Measurements from ENCODE around the gene NCAPD3. TPM values are rescaled to one million over a fixed set of nuclear protein-coding genes. Genes with fewer than 3 reads are reported as not detected.

The NCAPD3 gene
- total and polyA plus RNA-seq, 2 of the 13 experiments (the other 11 are each of a cell fraction or from before 2014, with no cell fraction given): 20.7 to 25.6 TPM

- intact Hi-C loops (cut with micrococcal nuclease; ENCODE audit: unreplicated experiment) (loop anchor here (1.0 kb wide), 2 partner anchors 89 to 212 kb away; no protein-coding TSS in a partner anchor), in situ Hi-C loops (cut with HindIII; ENCODE audit: extremely low pct_ligation_motif_present, low pct_unique_long_range_greater_than_20kb) (loop anchor here (5.0 kb wide), 1 partner anchor 212 kb away; no protein-coding TSS in a partner anchor)
- H3K9me3 ChIP-seq (ENCODE audit: low read length): no peaks in the 10 kb centered on the region
- H3K4me1 ChIP-seq (ENCODE audit: insufficient read depth, low read length): no peaks in the 10 kb centered on the region
- no peak overlapping the region; a peak in 1 of 6 replicates for H3K4me3 ChIP-seq (replicated peaks in 1 of 3; ENCODE audit: insufficient read depth in 1 of 3, low read depth in 2 of 3, low read length in 3 of 3)
- no peak overlapping the region for H3K27ac ChIP-seq (ENCODE audit: extremely low read length, insufficient read depth, low read length)
- no peaks in the 10 kb centered on the region for H3K27me3 ChIP-seq (ENCODE audit: control insufficient read depth in 1 of 2, insufficient read depth in 2 of 2, low read length in 2 of 2)
- no peak overlapping the region for H3K9ac ChIP-seq (ENCODE audit: insufficient read depth, low read depth, low read length)
- no peaks in the 10 kb centered on the region for H3K79me2 ChIP-seq (ENCODE audit: insufficient read depth, low read length)
- FAIRE-seq (no peak), ATAC-seq (no peak; the same call in 2 of the 3 replicates), DNase-seq (ENCODE audit: low spot score) (no peak)
- TF ChIP-seq WIZ (CRISPR knock-in tag; IDR thresholded peaks at IDR 0.05): no peak
- no peak for TF ChIP-seq RFX3 (CRISPR knock-in tag; IDR thresholded peaks at IDR 0.05)
- TF ChIP-seq PAX8 (CRISPR knock-in tag; IDR thresholded peaks at IDR 0.05; ENCODE audit: borderline replicate concordance): no peak
- TF ChIP-seq PRDM4 (CRISPR knock-in tag; IDR thresholded peaks at IDR 0.05; ENCODE audit: borderline replicate concordance): no peak
- ChIA-PET CTCF (ENCODE audit: low intra/inter-chr PET ratio, low total read pairs) (interaction anchor here (1.9 to 2.0 kb wide), 2 partner anchors 89 to 211 kb away, joined by 8 to 22 read pairs; no protein-coding TSS in a partner anchor), POLR2A (no interaction called here)
- H4K20me1 ChIP-seq (ENCODE audit: insufficient read depth, low read length): no peaks in the 10 kb centered on the region
- 46% methylated on average over 12 of the region's 12 CpGs for WGBS (ENCODE audit: low lambda C conversion rate)
- no peak overlapping the region for H2AFZ ChIP-seq (ENCODE audit: low read length)
- H3K4me2 ChIP-seq (ENCODE audit: low read depth, low read length): peak overlapping the region; percentile 41; the same call in 1 of the 2 replicates
- no peaks in the 10 kb centered on the region for H3K36me3 ChIP-seq (replicated peaks in 1 of 2; ENCODE audit: control insufficient read depth in 1 of 2, insufficient read depth in 2 of 2, low read length in 2 of 2)
- no TSS peak for BruUV-seq (replicated peaks)
Observed at GRCh38 chr11:134139303-134139872, 84.4 kb downstream of the NCAPD3 start.

- no peak for DNase-seq (ENCODE audit: low spot score)
- CTCF ChIA-PET (ENCODE audit: low intra/inter-chr PET ratio, low total read pairs): no interaction called here
- in situ Hi-C loops (cut with HindIII; ENCODE audit: extremely low pct_ligation_motif_present, low pct_unique_long_range_greater_than_20kb) (loop anchor here (5.0 kb wide), 1 partner anchor 211 kb away; no protein-coding TSS in a partner anchor), intact Hi-C loops (cut with micrococcal nuclease; ENCODE audit: unreplicated experiment) (no loop called here)
- Histone ChIP-seq H2AFZ (ENCODE audit: low read length) (no peak overlapping the region), H3K4me2 (ENCODE audit: low read depth, low read length) (no peak overlapping the region), H3K9me3 (ENCODE audit: low read length) (no peaks in the 10 kb centered on the region), H3K79me2 (ENCODE audit: insufficient read depth, low read length) (no peaks in the 10 kb centered on the region), H3K9ac (ENCODE audit: insufficient read depth, low read depth, low read length) (no peak overlapping the region), H3K4me1 (ENCODE audit: insufficient read depth, low read length) (no peaks in the 10 kb centered on the region), H3K27ac (ENCODE audit: extremely low read length, insufficient read depth, low read length) (no peak overlapping the region), H3K4me3 (replicated peaks in 1 of 3; ENCODE audit: insufficient read depth in 1 of 3, low read depth in 2 of 3, low read length in 3 of 3) (no peak overlapping the region), H3K27me3 (ENCODE audit: control insufficient read depth in 1 of 2, insufficient read depth in 2 of 2, low read length in 2 of 2) (no peaks in the 10 kb centered on the region), H4K20me1 (ENCODE audit: insufficient read depth, low read length) (no peaks in the 10 kb centered on the region), H3K36me3 (replicated peaks in 1 of 2; ENCODE audit: control insufficient read depth in 1 of 2, insufficient read depth in 2 of 2, low read length in 2 of 2) (no peaks in the 10 kb centered on the region)
- no peak for ATAC-seq
- no peak for FAIRE-seq
- 75% methylated on average over 9 of the region's 9 CpGs for WGBS (ENCODE audit: low lambda C conversion rate)
- no TSS peak for BruUV-seq (replicated peaks)
- POLR2A ChIA-PET: no interaction called here
- no peak for TF ChIP-seq ZBED4 (CRISPR knock-in tag; IDR thresholded peaks at IDR 0.05; ENCODE audit: borderline replicate concordance)
- TF ChIP-seq RAD21 (CRISPR knock-in tag; IDR thresholded peaks at IDR 0.05): no peak
- TF ChIP-seq FOSL2 (CRISPR knock-in tag; IDR thresholded peaks at IDR 0.05): no peak
- TF ChIP-seq ZNF569 (CRISPR knock-in tag; IDR thresholded peaks at IDR 0.05; ENCODE audit: borderline replicate concordance): no peak
- TF ChIP-seq ZNF367 (CRISPR knock-in tag; IDR thresholded peaks at IDR 0.05; ENCODE audit: borderline replicate concordance): no peak
- no peak for TF ChIP-seq IRF1 (CRISPR knock-in tag; IDR thresholded peaks at IDR 0.05; ENCODE audit: low read depth)
Observed at GRCh38 chr11:134138376-134138775, 85.4 kb downstream of the NCAPD3 start.
